Ascending aorta (tissue), 2 donors: ENCODE results near the gene PSMG2. TPM values are rescaled to one million over a fixed set of nuclear protein-coding genes. Genes with fewer than 3 reads are reported as not detected.

Source experiments
- DNase-seq, 2 donors: peaks; one replicate each; pipeline ENCODE4 v3.0.0-alpha.2; 2019; ENCODE audit warnings: low spot score in 2 of 2
- H3K27ac ChIP-seq, 2 donors: fragments of 200-600 bp; sonication (generic); one replicate each; pipeline ENCODE4 v1.5.1; 2016 to 2017; ENCODE audit warnings: mild to moderate bottlenecking in 1 of 2
- H3K27me3 ChIP-seq: fragments of 200-600 bp; sonication (generic); one replicate; pipeline ENCODE4 v1.5.1; 2017
- H3K36me3 ChIP-seq, 2 donors: fragments of 200-600 bp; sonication (generic); one replicate each; pipeline ENCODE4 v1.5.1; 2016
- H3K4me1 ChIP-seq, 2 donors: fragments of 200-600 bp; sonication (generic); one replicate each; pipeline ENCODE4 v1.5.1; 2016 to 2017; ENCODE audit warnings: mild to moderate bottlenecking in 1 of 2
- H3K4me3 ChIP-seq, 2 donors: fragments of 200-600 bp; sonication (generic); one replicate each; pipeline ENCODE4 v1.5.1; 2016 to 2017; ENCODE audit warnings: mild to moderate bottlenecking in 1 of 2
- H3K9me3 ChIP-seq, 2 donors: fragments of 200-600 bp; sonication (generic); one replicate each; pipeline ENCODE4 v1.5.1; 2016
- CTCF ChIP-seq, 3 experiments: fragments of 200-600 bp in 2 of 3; fragments of 450-650 bp in 1 of 3; sonication (generic) in 2 of 3; IDR thresholded peaks; one replicate each; pipeline ENCODE4 v1.5.1; 2016 to 2019; ENCODE audit warnings: antibody characterized with exemption in 3 of 3, mild to moderate bottlenecking in 1 of 3, moderate library complexity in 1 of 3
- intact Hi-C: fragments of 100-400 bp; cut with DNase I; formaldehyde crosslinking; loops from one replicate; pipeline ENCODE4 v1.15.1; 2023
- total RNA-seq: library from RNA; depleted of rRNA; stranded (reverse); fragments of >200 nt; gene quantifications from one replicate; pipeline ENCODE4 v1.1.0, GENCODE V29; 2016

Gene PSMG2
- total RNA-seq, 1 donor from 2014 or later = 52.2 TPM

DNA sequence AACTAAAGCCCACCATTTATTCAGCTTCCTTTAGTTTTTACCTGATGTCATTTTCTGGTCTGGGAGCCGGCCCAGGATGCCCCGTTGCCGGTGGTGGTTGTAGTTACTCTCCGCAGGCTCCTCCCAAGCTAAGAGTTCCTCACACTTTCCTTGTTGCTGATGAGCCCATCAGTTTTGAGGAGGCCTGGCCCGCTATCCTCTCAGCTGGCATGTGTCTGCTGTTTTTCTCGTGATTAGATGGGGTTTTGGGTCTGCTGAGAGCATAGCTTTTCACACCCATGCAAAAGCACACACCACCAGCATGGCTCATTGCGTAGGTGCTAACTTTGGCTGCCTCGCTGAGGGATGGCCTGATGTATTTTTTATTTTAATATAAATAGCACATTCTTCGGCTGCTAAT lies 72.1 kb downstream of the PSMG2 start:
- intact Hi-C loops = no loop called here
- H3K4me1 ChIP-seq = no peaks in the 10 kb centered on the region
- no peak overlapping the region for H3K27ac ChIP-seq
- DNase-seq = no peak
- no peaks in the 10 kb centered on the region for H3K36me3 ChIP-seq
- no peak overlapping the region for H3K4me3 ChIP-seq
- no peak for TF ChIP-seq CTCF (IDR thresholded peaks at IDR 0.05)
- no peaks in the 10 kb centered on the region for H3K9me3 ChIP-seq
- no peaks in the 10 kb centered on the region for H3K27me3 ChIP-seq

Other genes with a start within 250 kb of the PSMG2 start
- 16.9 TPM for gene SPIRE1, start 44.9 kb upstream of the PSMG2 start, total RNA-seq
- 10.3 TPM for gene CEP76, start 319 bp upstream of the PSMG2 start, total RNA-seq
- gene PTPN2, start 181.2 kb downstream of the PSMG2 start, total RNA-seq = 81.8 TPM
- gene SEH1L, start 245.0 kb downstream of the PSMG2 start, total RNA-seq = 16.3 TPM